HCT116 (cell line): ENCODE results near the gene CAMK2D. TPM values are rescaled to one million over a fixed set of nuclear protein-coding genes. Genes with fewer than 3 reads are reported as not detected.

Source experiments
- ATAC-seq: fragments of 200-7000 bp; cut with Tn5 transposase; 2 replicates; pipeline ENCODE4 v1.9.1; 2020; ENCODE audit warnings: mild to moderate bottlenecking, moderate library complexity
- BruUV-seq: library from RNA; stranded (reverse); fragments of 400-500 nt; replicated peaks from 2 replicates; lab custom pipeline; 2021; lab: Mats Ljungman, UMichigan
- CTCF ChIA-PET: fragments of 300-600 bp; sonication (Branson Sonifier 250); formaldehyde crosslinking; loops from one replicate; lab custom pipeline; 2021; ENCODE audit warnings: antibody characterized with exemption; lab: Charles Lee
- POLR2A ChIA-PET: fragments of 300-600, 350-600 bp; sonication (Branson Sonifier 250); formaldehyde crosslinking; loops from one replicate; lab custom pipeline; 2021; ENCODE audit warnings: antibody characterized with exemption; lab: Charles Lee
- RAD21 ChIA-PET, 2 experiments: fragments of 300-600 bp; sonication (Branson Sonifier 250); formaldehyde crosslinking; loops; one replicate each; lab custom pipeline; 2023; ENCODE audit warnings: low total read pairs in 2 of 2; ENCODE audit not compliant: uncharacterized antibody in 2 of 2, unreplicated experiment in 2 of 2, low non-redundant PET in 1 of 2; lab: Charles Lee
- DNase-seq: peaks from one replicate; pipeline ENCODE4 v3.0.0-alpha.2; 2010; ENCODE audit warnings: low read depth, low spot score
- H2AFZ ChIP-seq: fragments of 200-600 bp; shearing (Covaris generic), sonication (generic); 2 replicates; pipeline ENCODE4 v1.6.1; 2017; ENCODE audit warnings: low read depth, mixed run types, mixed read lengths, antibody characterized with exemption, low read length; ENCODE audit not compliant: poor library complexity, severe bottlenecking
- H3K27ac ChIP-seq: 2 replicates; pipeline ENCODE4 v1.5.1; 2012; ENCODE audit warnings: low read depth, low read length
- H3K27me3 ChIP-seq: fragments of 200-600 bp; sonication (generic); 2 replicates; pipeline ENCODE4 v1.6.1; 2016; ENCODE audit warnings: mixed run types, low read length, mixed read lengths; ENCODE audit not compliant: insufficient read depth
- H3K36me3 ChIP-seq, 2 experiments: fragments of 200-500 bp in 1 of 2; fragments of 200-600 bp in 1 of 2; sonication (Bioruptor generic) in 1 of 2; sonication (generic) in 1 of 2; 2 replicates each; pipeline versions ENCODE4 v1.5.1 to v1.6.1; 2014 to 2016; ENCODE audit warnings: low read length in 2 of 2, inconsistent platforms in 1 of 2, mixed read lengths in 1 of 2, mixed run types in 1 of 2; ENCODE audit not compliant: insufficient read depth in 2 of 2, control insufficient read depth in 1 of 2
- H3K4me1 ChIP-seq, 2 experiments: fragments of 200-600 bp in 1 of 2; sonication (generic) in 1 of 2; 2 replicates each; pipeline versions ENCODE4 v1.5.1 to v1.6.1; 2012 to 2017; ENCODE audit warnings: low read length in 2 of 2, inconsistent platforms in 1 of 2, mild to moderate bottlenecking in 1 of 2, mixed read lengths in 1 of 2, mixed run types in 1 of 2, moderate library complexity in 1 of 2; ENCODE audit not compliant: insufficient read depth in 2 of 2, control insufficient read depth in 1 of 2
- H3K4me2 ChIP-seq: fragments of 200-600 bp; sonication (generic); 2 replicates; pipeline ENCODE4 v1.6.1; 2017; ENCODE audit warnings: mixed run types, low read length, mixed read lengths
- H3K4me3 ChIP-seq, 2 experiments: fragments of 200-600 bp in 1 of 2; sonication (generic) in 1 of 2; replicated peaks in 1 of 2; 2 replicates each; pipeline ENCODE4 v1.5.1; 2011 to 2016; ENCODE audit warnings: low read length in 2 of 2, control low read depth in 1 of 2, low read depth in 1 of 2, mild to moderate bottlenecking in 1 of 2, mixed read lengths in 1 of 2, mixed run types in 1 of 2
- H3K79me2 ChIP-seq: fragments of 200-600 bp; sonication (generic); 2 replicates; pipeline ENCODE4 v1.6.1; 2017; ENCODE audit warnings: mild to moderate bottlenecking, mixed run types, low read length, moderate library complexity, mixed read lengths; ENCODE audit not compliant: insufficient read depth
- H3K9ac ChIP-seq: fragments of 200-600 bp; sonication (generic); 2 replicates; pipeline ENCODE4 v1.6.1; 2016; ENCODE audit warnings: low read length, mixed read lengths
- H3K9me2 ChIP-seq: fragments of 200-600 bp; sonication (generic), shearing (Covaris generic); 2 replicates; pipeline ENCODE4 v1.6.1; 2017; ENCODE audit warnings: mixed run types, mild to moderate bottlenecking, moderate library complexity; ENCODE audit not compliant: insufficient read depth
- H3K9me3 ChIP-seq, 2 experiments: fragments of 200-500 bp in 1 of 2; fragments of 200-600 bp in 1 of 2; sonication (Bioruptor generic) in 1 of 2; sonication (generic) in 1 of 2; 2 replicates each; pipeline ENCODE4 v1.6.1; 2014 to 2017; ENCODE audit warnings: low read length in 2 of 2, mixed read lengths in 2 of 2, inconsistent platforms in 1 of 2, low read depth in 1 of 2, mild to moderate bottlenecking in 1 of 2, mixed run types in 1 of 2, moderate library complexity in 1 of 2; ENCODE audit not compliant: control insufficient read depth in 1 of 2, insufficient read depth in 1 of 2
- H4K20me1 ChIP-seq: fragments of 200-600 bp; sonication (generic), shearing (Covaris generic); 2 replicates; pipeline ENCODE4 v1.6.1; 2017; ENCODE audit warnings: mixed run types, mild to moderate bottlenecking, moderate library complexity; ENCODE audit not compliant: insufficient read depth
- CBX3 ChIP-seq: IDR thresholded peaks from 2 replicates; pipeline ENCODE4 v1.6.1; 2012; ENCODE audit warnings: low read depth
- CEBPB ChIP-seq: IDR thresholded peaks from 2 replicates; pipeline ENCODE4 v1.6.1; 2012; ENCODE audit warnings: low read depth
- ELF1 ChIP-seq: IDR thresholded peaks from 2 replicates; pipeline ENCODE4 v1.6.1; 2012; ENCODE audit warnings: low read depth, borderline replicate concordance
- EZH2 ChIP-seq: fragments of 200-600 bp; sonication (generic); IDR thresholded peaks from 2 replicates; pipeline ENCODE4 v1.6.1; 2017; ENCODE audit warnings: antibody characterized with exemption, mixed run types
- EZH2phosphoT487 ChIP-seq: fragments of 200-600 bp; IDR thresholded peaks from 2 replicates; pipeline ENCODE4 v1.6.1; 2018; ENCODE audit warnings: antibody characterized with exemption, borderline replicate concordance
- FOSL1 ChIP-seq: IDR thresholded peaks from 2 replicates; pipeline ENCODE4 v1.6.1; 2012; ENCODE audit warnings: low read depth
- POLR2A ChIP-seq: IDR thresholded peaks from 2 replicates; pipeline ENCODE4 v1.7.0; 2011; ENCODE audit warnings: borderline replicate concordance; ENCODE audit not compliant: insufficient read depth, insufficient read length; ENCODE audit errors: extremely low read depth
- RAD21 ChIP-seq: IDR thresholded peaks from 2 replicates; pipeline ENCODE4 v1.6.1; 2012; ENCODE audit warnings: low read depth, mild to moderate bottlenecking
- SIN3A ChIP-seq: IDR thresholded peaks from 2 replicates; pipeline ENCODE4 v1.6.1; 2012; ENCODE audit warnings: low read depth
- SP1 ChIP-seq: IDR thresholded peaks from 2 replicates; pipeline ENCODE4 v1.6.1; 2012; ENCODE audit warnings: low read depth
- SRF ChIP-seq: IDR thresholded peaks from 2 replicates; pipeline ENCODE4 v1.6.1; 2012; ENCODE audit warnings: low read depth
- TCF7L2 ChIP-seq: IDR thresholded peaks from 2 replicates; pipeline ENCODE4 v1.7.0; 2011; ENCODE audit warnings: borderline replicate concordance, inconsistent platforms; ENCODE audit not compliant: insufficient read depth, insufficient read length; ENCODE audit errors: extremely low read depth
- YY1 ChIP-seq: IDR thresholded peaks from 2 replicates; pipeline ENCODE4 v1.6.1; 2011; ENCODE audit warnings: low read length, low read depth, moderate library complexity, mild to moderate bottlenecking; ENCODE audit not compliant: insufficient replicate concordance; ENCODE audit errors: extremely low read depth
- ZBTB33 ChIP-seq: IDR thresholded peaks from 2 replicates; pipeline ENCODE4 v1.6.1; 2011; ENCODE audit warnings: mild to moderate bottlenecking, low read length, moderate library complexity; ENCODE audit not compliant: insufficient replicate concordance; ENCODE audit errors: extremely low read depth
- ZFX ChIP-seq: fragments of 450-650 bp; IDR thresholded peaks from 2 replicates; pipeline ENCODE4 v1.6.1; 2017
- ZNF274 ChIP-seq: fragments of 200-500 bp; sonication (Bioruptor generic); IDR thresholded peaks from 2 replicates; pipeline ENCODE4 v1.6.1; 2014; ENCODE audit warnings: mild to moderate bottlenecking, low read depth, low read length, inconsistent platforms
- intact Hi-C: fragments of 100-400 bp; cut with micrococcal nuclease; formaldehyde crosslinking; loops from 2 replicates; pipeline ENCODE4 v1.10.0; 2022
- total RNA-seq: library from RNA; stranded (reverse); gene quantifications from one replicate; pipeline ENCODE4 v1.2.1, GENCODE V29; 2021; ENCODE audit not compliant: unreplicated experiment
- TF ChIP-seq, protein P1 (sequence below), 3 experiments: fragments of 200-600 bp in 1 of 3; sonication (generic) in 1 of 3; IDR thresholded peaks in 2 of 3; conservative IDR thresholded peaks in 1 of 3; 2 replicates each; pipeline ENCODE4 v1.5.1; 2012 to 2017; ENCODE audit warnings: low read depth in 2 of 3, low read length in 2 of 3, antibody characterized with exemption in 1 of 3, borderline replicate concordance in 1 of 3, control low read depth in 1 of 3, mild to moderate bottlenecking in 1 of 3, mixed read lengths in 1 of 3, mixed run types in 1 of 3, moderate library complexity in 1 of 3; ENCODE audit not compliant: insufficient read depth in 1 of 3
- TF ChIP-seq, protein P2 (sequence below): IDR thresholded peaks from 2 replicates; pipeline ENCODE4 v1.6.1; 2012; ENCODE audit warnings: low read depth
- TF ChIP-seq, protein P3 (sequence below): IDR thresholded peaks from 2 replicates; pipeline ENCODE4 v1.6.1; 2012

CAMK2D gene
- total RNA-seq, 1 experiment from 2014 or later: 67.0 TPM

DNA sequence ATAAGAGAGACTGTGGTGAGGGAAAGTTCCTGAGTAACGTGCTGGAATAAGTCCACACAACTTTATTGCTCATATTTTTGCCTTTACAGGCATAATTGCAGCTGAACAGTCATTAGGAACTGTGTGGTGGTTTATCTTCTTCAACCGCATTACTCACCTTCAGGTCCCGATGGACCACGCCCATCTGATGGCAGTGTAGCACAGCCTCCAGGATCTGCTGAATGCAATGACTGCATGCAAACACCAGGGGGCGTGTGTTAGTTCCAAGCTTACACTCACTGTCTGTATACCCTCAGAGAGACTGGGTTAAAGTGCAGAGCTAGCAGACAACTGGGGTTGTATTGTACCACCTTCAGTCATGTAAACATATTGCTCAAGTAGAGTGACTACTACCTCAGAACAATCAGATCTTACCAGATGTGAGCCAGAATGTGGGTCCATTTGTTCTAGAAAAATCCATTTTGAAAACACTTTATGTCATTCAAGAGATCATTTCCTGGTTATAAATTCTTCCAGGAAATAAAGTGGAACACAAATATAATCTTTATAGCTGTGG lies 214.0 kb downstream of the CAMK2D start:
- ChIA-PET RAD21 (interaction anchor here in 1 of 2 experiments (0.8 to 1.2 kb wide), 2 partner anchors 137 to 153 kb away, joined by 3 to 7 read pairs; no protein-coding TSS in a partner anchor), POLR2A (interaction anchor here (0.8 to 1.0 kb wide), 3 partner anchors 20 to 101 kb away, joined by 3 read pairs; no protein-coding TSS in a partner anchor)
- TF ChIP-seq SP1 (0 out of 2 replicates have a peak, but pooled peaks have one; percentile 34), TCF7L2 (no peak), ZNF274 (no peak), SRF (0 out of 2 replicates have a peak, but pooled peaks have one; percentile 23), EZH2phosphoT487 (no peak), FOSL1 (peak; percentile 37), CEBPB (peak; percentile 71), YY1 (peak; percentile 60), SIN3A (no peak; the same call in 1 of the 2 replicates), CBX3 (peak; percentile 91), ZFX (no peak), ZBTB33 (peak; percentile 24), POLR2A (no peak), RAD21 (peak; percentile 85), ELF1 (no peak), EZH2 (no peak)
- TF ChIP-seq, protein P1, sequence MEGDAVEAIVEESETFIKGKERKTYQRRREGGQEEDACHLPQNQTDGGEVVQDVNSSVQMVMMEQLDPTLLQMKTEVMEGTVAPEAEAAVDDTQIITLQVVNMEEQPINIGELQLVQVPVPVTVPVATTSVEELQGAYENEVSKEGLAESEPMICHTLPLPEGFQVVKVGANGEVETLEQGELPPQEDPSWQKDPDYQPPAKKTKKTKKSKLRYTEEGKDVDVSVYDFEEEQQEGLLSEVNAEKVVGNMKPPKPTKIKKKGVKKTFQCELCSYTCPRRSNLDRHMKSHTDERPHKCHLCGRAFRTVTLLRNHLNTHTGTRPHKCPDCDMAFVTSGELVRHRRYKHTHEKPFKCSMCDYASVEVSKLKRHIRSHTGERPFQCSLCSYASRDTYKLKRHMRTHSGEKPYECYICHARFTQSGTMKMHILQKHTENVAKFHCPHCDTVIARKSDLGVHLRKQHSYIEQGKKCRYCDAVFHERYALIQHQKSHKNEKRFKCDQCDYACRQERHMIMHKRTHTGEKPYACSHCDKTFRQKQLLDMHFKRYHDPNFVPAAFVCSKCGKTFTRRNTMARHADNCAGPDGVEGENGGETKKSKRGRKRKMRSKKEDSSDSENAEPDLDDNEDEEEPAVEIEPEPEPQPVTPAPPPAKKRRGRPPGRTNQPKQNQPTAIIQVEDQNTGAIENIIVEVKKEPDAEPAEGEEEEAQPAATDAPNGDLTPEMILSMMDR (IDR thresholded peaks at IDR 0.05 in 2 of 3, conservative IDR thresholded peaks at IDR 0.05 in 1 of 3; ENCODE audit: borderline replicate concordance in 1 of 3, insufficient read depth in 1 of 3, low read depth in 2 of 3, low read length in 2 of 3): peak; percentile 81 to 98 (median 96)
- TF ChIP-seq, protein P2, sequence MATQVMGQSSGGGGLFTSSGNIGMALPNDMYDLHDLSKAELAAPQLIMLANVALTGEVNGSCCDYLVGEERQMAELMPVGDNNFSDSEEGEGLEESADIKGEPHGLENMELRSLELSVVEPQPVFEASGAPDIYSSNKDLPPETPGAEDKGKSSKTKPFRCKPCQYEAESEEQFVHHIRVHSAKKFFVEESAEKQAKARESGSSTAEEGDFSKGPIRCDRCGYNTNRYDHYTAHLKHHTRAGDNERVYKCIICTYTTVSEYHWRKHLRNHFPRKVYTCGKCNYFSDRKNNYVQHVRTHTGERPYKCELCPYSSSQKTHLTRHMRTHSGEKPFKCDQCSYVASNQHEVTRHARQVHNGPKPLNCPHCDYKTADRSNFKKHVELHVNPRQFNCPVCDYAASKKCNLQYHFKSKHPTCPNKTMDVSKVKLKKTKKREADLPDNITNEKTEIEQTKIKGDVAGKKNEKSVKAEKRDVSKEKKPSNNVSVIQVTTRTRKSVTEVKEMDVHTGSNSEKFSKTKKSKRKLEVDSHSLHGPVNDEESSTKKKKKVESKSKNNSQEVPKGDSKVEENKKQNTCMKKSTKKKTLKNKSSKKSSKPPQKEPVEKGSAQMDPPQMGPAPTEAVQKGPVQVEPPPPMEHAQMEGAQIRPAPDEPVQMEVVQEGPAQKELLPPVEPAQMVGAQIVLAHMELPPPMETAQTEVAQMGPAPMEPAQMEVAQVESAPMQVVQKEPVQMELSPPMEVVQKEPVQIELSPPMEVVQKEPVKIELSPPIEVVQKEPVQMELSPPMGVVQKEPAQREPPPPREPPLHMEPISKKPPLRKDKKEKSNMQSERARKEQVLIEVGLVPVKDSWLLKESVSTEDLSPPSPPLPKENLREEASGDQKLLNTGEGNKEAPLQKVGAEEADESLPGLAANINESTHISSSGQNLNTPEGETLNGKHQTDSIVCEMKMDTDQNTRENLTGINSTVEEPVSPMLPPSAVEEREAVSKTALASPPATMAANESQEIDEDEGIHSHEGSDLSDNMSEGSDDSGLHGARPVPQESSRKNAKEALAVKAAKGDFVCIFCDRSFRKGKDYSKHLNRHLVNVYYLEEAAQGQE: no peak
- TF ChIP-seq, protein P3, sequence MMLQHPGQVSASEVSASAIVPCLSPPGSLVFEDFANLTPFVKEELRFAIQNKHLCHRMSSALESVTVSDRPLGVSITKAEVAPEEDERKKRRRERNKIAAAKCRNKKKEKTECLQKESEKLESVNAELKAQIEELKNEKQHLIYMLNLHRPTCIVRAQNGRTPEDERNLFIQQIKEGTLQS: no peak

More for the DNA sequence above, 214.0 kb downstream of the CAMK2D start:
- peak; percentile 95 for DNase-seq
- Histone ChIP-seq H3K27me3 (no peaks in the 10 kb centered on the region), H3K4me1 (peaks cover 6 to 13% of the 10 kb centered on the region in 2 experiments; a peak in 3 of 4 replicates), H3K4me3 (no peak overlapping the region), H3K36me3 (0 out of 4 replicates have a peak, but pooled peaks cover 0 to 4% of the 10 kb centered on the region in 2 experiments), H2AFZ (peak overlapping the region; percentile 20), H3K27ac (no peak overlapping the region), H3K9ac (no peak overlapping the region; the same call in 1 of the 2 replicates), H3K4me2 (peak overlapping the region; percentile 53), H3K79me2 (no peaks in the 10 kb centered on the region), H4K20me1 (no peaks in the 10 kb centered on the region), H3K9me2 (no peaks in the 10 kb centered on the region), H3K9me3 (no peaks in the 10 kb centered on the region)
- CTCF ChIA-PET: interaction anchor here (0.6 to 2.0 kb wide), 21 partner anchors 8 to 213 kb away, joined by 3 to 14 read pairs (median 5); no protein-coding TSS in a partner anchor
- BruUV-seq: no TSS peak
- intact Hi-C loops: loop anchor here (1.0 to 10.0 kb wide), 4 partner anchors 97 to 837 kb away; partner anchors contain the start of gene CAMK2D
- ATAC-seq: peak; percentile 100
